ENCODE data around the gene UNC119B. TPM values are rescaled to one million over a fixed set of nuclear protein-coding genes. Genes with fewer than 3 reads are reported as not detected.

UNC119B gene
- polyA plus RNA-seq, 1 of the 3 experiments (the other 2 are of a cell fraction): 23.6 TPM

- H3K4me3 ChIP-seq (ENCODE audit: low read depth in 2 of 2, low read length in 1 of 2): no peak overlapping the region
- no peaks in the 10 kb centered on the region for H3K4me1 ChIP-seq (ENCODE audit: control insufficient read depth in 1 of 2, insufficient read depth in 2 of 2, low read depth in 1 of 2, low read length in 1 of 2)
- no peak for DNase-seq
- no peaks in the 10 kb centered on the region for H3K79me2 ChIP-seq (ENCODE audit: insufficient read depth)
- whole genome bisulfite sequencing (ENCODE audit: low lambda C conversion rate): 95% methylated on average over 9 of the region's 9 CpGs
- CTCF ChIA-PET: interaction anchor here (0.8 kb wide), 2 partner anchors 12 to 14 kb away, joined by 3 to 4 read pairs; no protein-coding TSS in a partner anchor
- peaks cover 28 to 69% of the 10 kb centered on the region in 2 experiments for H3K36me3 ChIP-seq (replicated peaks in 1 of 2; ENCODE audit: control insufficient read depth in 1 of 2, insufficient read depth in 2 of 2, low read length in 1 of 2)
- H4K20me1 ChIP-seq (ENCODE audit: insufficient read depth): no peaks in the 10 kb centered on the region
- H2AFZ ChIP-seq (ENCODE audit: low read depth): no peak overlapping the region
- H3K9me2 ChIP-seq: no peaks in the 10 kb centered on the region
- H3K9me3 ChIP-seq: no peaks in the 10 kb centered on the region
- TF ChIP-seq ELF1 (IDR thresholded peaks at IDR 0.05): no peak
- TF ChIP-seq REST (IDR thresholded peaks at IDR 0.05; ENCODE audit: low read depth, low read length): no peak
- no peak for TF ChIP-seq EZH2phosphoT487 (IDR thresholded peaks at IDR 0.05; ENCODE audit: borderline replicate concordance, low read depth)
- TF ChIP-seq FOXM1 (IDR thresholded peaks at IDR 0.05; ENCODE audit: low read depth): no peak
- no peak for TF ChIP-seq TAF1 (IDR thresholded peaks at IDR 0.05; ENCODE audit: borderline replicate concordance, low read depth, low read length)
- TF ChIP-seq EP300 (IDR thresholded peaks at IDR 0.05; ENCODE audit: borderline replicate concordance in 1 of 2, low read depth in 1 of 2, low read length in 1 of 2): no peak
- TF ChIP-seq USF1 (IDR thresholded peaks at IDR 0.05; ENCODE audit: borderline replicate concordance, low read depth): no peak
- no peak for TF ChIP-seq CHD2 (IDR thresholded peaks at IDR 0.05; ENCODE audit: low read length, partially characterized antibody)
- TF ChIP-seq MAX (IDR thresholded peaks at IDR 0.05; ENCODE audit: low read depth): no peak
- TF ChIP-seq NRF1 (IDR thresholded peaks at IDR 0.05; ENCODE audit: low read depth, low read length): no peak
- no peak for TF ChIP-seq NFIC (IDR thresholded peaks at IDR 0.05; ENCODE audit: borderline replicate concordance)
- TF ChIP-seq SMC3 (IDR thresholded peaks at IDR 0.05; ENCODE audit: low read depth, low read length): no peak
- TF ChIP-seq RXRA (IDR thresholded peaks at IDR 0.05; ENCODE audit: borderline replicate concordance, low read depth): no peak
- POLR2A ChIA-PET: no interaction called here
- no peaks in the 10 kb centered on the region for H3K27me3 ChIP-seq (ENCODE audit: insufficient read depth)
- H3K27ac ChIP-seq (ENCODE audit: low read depth in 2 of 2, low read length in 1 of 2): no peak overlapping the region
- no peak overlapping the region for H3K9ac ChIP-seq
- H3F3A ChIP-seq (replicated peaks; ENCODE audit: insufficient read depth): no peaks in the 10 kb centered on the region
- no peak overlapping the region for H3K4me2 ChIP-seq
Measured at GRCh38 chr12:120764816-120765215, 54.6 kb downstream of the UNC119B start.

- peaks cover 28 to 57% of the 10 kb centered on the region in 2 experiments for H3K36me3 ChIP-seq (replicated peaks in 1 of 2; ENCODE audit: control insufficient read depth in 1 of 2, insufficient read depth in 2 of 2, low read length in 1 of 2)
- 98% methylated on average over 4 of the region's 5 CpGs for WGBS (ENCODE audit: low lambda C conversion rate)
Measured at GRCh38 chr12:120766566-120766965, 56.3 kb downstream of the UNC119B start.

More at GRCh38 chr12:120766566-120766965, 56.3 kb downstream of the UNC119B start:
- H3K4me1 ChIP-seq (ENCODE audit: control insufficient read depth in 1 of 2, insufficient read depth in 2 of 2, low read depth in 1 of 2, low read length in 1 of 2): no peaks in the 10 kb centered on the region
- CTCF ChIA-PET: interaction anchor here (1.9 kb wide), 1 partner anchor 10 kb away, joined by 5 read pairs; no protein-coding TSS in a partner anchor
- H3K79me2 ChIP-seq (ENCODE audit: insufficient read depth): no peaks in the 10 kb centered on the region
- H2AFZ ChIP-seq (ENCODE audit: low read depth): no peak overlapping the region
- no peaks in the 10 kb centered on the region for H3K9me3 ChIP-seq
- H3K9ac ChIP-seq: no peak overlapping the region
- DNase-seq: no peak
- H3K9me2 ChIP-seq: no peaks in the 10 kb centered on the region
- POLR2A ChIA-PET: no interaction called here
- H3K4me2 ChIP-seq: no peak overlapping the region
- H3K27ac ChIP-seq (ENCODE audit: low read depth in 2 of 2, low read length in 1 of 2): no peak overlapping the region
- no peaks in the 10 kb centered on the region for H3F3A ChIP-seq (replicated peaks; ENCODE audit: insufficient read depth)
- H3K4me3 ChIP-seq (ENCODE audit: low read depth in 2 of 2, low read length in 1 of 2): no peak overlapping the region
- no peaks in the 10 kb centered on the region for H4K20me1 ChIP-seq (ENCODE audit: insufficient read depth)
- no peak for TF ChIP-seq GABPA (IDR thresholded peaks at IDR 0.05; ENCODE audit: low read depth)
- no peak for TF ChIP-seq SMC3 (IDR thresholded peaks at IDR 0.05; ENCODE audit: low read depth, low read length)
- no peak for TF ChIP-seq RXRA (IDR thresholded peaks at IDR 0.05; ENCODE audit: borderline replicate concordance, low read depth)
- TF ChIP-seq SIN3A (IDR thresholded peaks at IDR 0.05; ENCODE audit: borderline replicate concordance, low read depth, low read length): no peak
- no peak for TF ChIP-seq ELF1 (IDR thresholded peaks at IDR 0.05)
- TF ChIP-seq IRF3 (IDR thresholded peaks at IDR 0.05; ENCODE audit: low read depth, low read length): no peak
- no peak for TF ChIP-seq EZH2phosphoT487 (IDR thresholded peaks at IDR 0.05; ENCODE audit: borderline replicate concordance, low read depth)
- TF ChIP-seq CHD2 (IDR thresholded peaks at IDR 0.05; ENCODE audit: low read length, partially characterized antibody): no peak
- no peak for TF ChIP-seq RFX5 (IDR thresholded peaks at IDR 0.05; ENCODE audit: low read length)
- no peak for TF ChIP-seq MAX (IDR thresholded peaks at IDR 0.05; ENCODE audit: low read depth)
- no peak for TF ChIP-seq JUND (IDR thresholded peaks at IDR 0.05)
- no peaks in the 10 kb centered on the region for H3K27me3 ChIP-seq (ENCODE audit: insufficient read depth)
